ENCODE results near the gene GALNT13. TPM values are rescaled to one million over a fixed set of nuclear protein-coding genes. Genes with fewer than 3 reads are reported as not detected.
"Not testable (repeated sequence)": the region's sequence is repeated elsewhere in the genome, so short reads cannot be mapped to it uniquely, and the experiment has no call there.

GALNT13 gene
- total RNA-seq, 1 donor from 2014 or later = 0.25 TPM

GRCh38 chr2:154457286-154457685, 585.6 kb downstream of the GALNT13 start:
- H3K9me3 ChIP-seq = no peaks in the 10 kb centered on the region
- DNase-seq (ENCODE audit: extremely low spot score in 2 of 2) = no peak
- intact Hi-C loops (cut with DNase I) = no loop called here
- no peaks in the 10 kb centered on the region for H3K4me1 ChIP-seq
- no peaks in the 10 kb centered on the region for H3K36me3 ChIP-seq
- H3K27ac ChIP-seq = no peak overlapping the region
- H3K4me3 ChIP-seq = no peak overlapping the region
- TF ChIP-seq POLR2AphosphoS5 (IDR thresholded peaks at IDR 0.05; ENCODE audit: insufficient read depth in 1 of 2, low read depth in 1 of 2) (no peak), CTCF (IDR thresholded peaks at IDR 0.05) (no peak), POLR2A (IDR thresholded peaks at IDR 0.05) (no peak)
- no peaks in the 10 kb centered on the region for H3K27me3 ChIP-seq

DNA sequence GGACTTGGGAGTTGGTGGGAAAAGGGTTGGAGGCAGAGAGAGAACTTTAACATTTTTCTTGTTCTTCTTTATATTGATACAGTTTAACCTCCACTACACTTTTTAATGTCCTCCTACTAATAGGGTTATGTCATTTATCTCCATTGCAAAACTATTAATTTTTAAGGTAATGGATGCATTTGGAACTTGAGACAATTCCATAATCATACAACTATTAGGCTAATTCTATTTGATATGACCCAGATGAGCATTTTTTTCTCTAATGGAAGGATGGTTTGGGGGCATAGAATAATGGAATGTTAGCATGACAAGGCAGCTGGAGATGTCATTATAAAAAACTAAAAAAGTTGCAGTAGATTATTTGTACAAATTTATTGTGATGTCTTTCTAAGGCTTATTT, 587.6 kb downstream of the GALNT13 start:
- intact Hi-C loops (cut with DNase I) = no loop called here
- TF ChIP-seq CTCF (IDR thresholded peaks at IDR 0.05) (no peak), POLR2AphosphoS5 (IDR thresholded peaks at IDR 0.05; ENCODE audit: insufficient read depth in 1 of 2, low read depth in 1 of 2) (no peak), POLR2A (IDR thresholded peaks at IDR 0.05) (no peak)
- Histone ChIP-seq H3K36me3 (no peaks in the 10 kb centered on the region), H3K4me3 (no peak overlapping the region), H3K27me3 (no peaks in the 10 kb centered on the region), H3K4me1 (no peaks in the 10 kb centered on the region), H3K9me3 (no peaks in the 10 kb centered on the region), H3K27ac (no peak overlapping the region)
- no peak for DNase-seq (ENCODE audit: extremely low spot score in 2 of 2)

DNA sequence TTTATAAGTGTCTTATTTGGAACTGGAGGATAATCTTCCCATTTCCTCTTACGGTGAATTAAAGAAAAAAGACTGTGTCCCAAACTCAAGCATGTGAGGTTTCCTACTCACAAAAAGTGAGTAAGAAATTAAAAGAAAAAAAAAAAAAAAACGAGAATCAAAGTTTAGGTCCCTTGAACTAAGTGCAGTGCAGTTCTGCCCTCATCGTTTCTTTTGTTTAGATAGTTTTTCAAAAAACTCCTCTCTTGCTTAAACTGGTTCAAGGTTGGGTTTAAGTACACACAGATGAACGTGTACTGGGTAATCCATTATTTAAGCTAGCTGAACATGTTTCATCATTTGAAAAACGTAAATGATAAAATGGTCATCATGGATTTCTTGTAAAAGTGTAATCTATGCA, 590.9 kb downstream of the GALNT13 start:
- DNase-seq (ENCODE audit: extremely low spot score in 2 of 2) = no peak
- Histone ChIP-seq H3K36me3 (no peaks in the 10 kb centered on the region), H3K4me3 (no peak overlapping the region), H3K27me3 (no peaks in the 10 kb centered on the region), H3K4me1 (no peaks in the 10 kb centered on the region), H3K27ac (no peak overlapping the region), H3K9me3 (no peaks in the 10 kb centered on the region)
- TF ChIP-seq CTCF (IDR thresholded peaks at IDR 0.05) (no peak), POLR2AphosphoS5 (IDR thresholded peaks at IDR 0.05; ENCODE audit: insufficient read depth in 1 of 2, low read depth in 1 of 2) (no peak), POLR2A (IDR thresholded peaks at IDR 0.05) (no peak)
- intact Hi-C loops (cut with DNase I) = no loop called here

DNA sequence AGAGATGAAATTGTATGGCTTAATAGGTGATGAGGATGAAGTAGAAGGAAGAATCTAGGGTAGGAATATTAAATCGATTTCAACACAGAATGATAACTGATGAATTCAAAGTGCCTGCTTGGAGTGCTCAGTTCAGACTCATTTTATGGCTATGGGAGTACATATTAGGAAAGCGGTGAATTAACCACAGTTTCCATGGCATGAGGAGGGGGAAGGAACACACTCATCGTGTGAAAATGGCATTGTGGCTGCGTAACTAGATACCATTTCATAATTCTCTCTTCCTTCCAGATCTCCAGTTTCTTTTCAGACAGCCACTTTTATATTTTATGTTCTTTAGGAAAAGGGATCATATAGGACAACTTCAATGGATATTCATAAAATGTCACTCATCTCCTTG, 594.5 kb downstream of the GALNT13 start:
- Histone ChIP-seq H3K27me3 (no peaks in the 10 kb centered on the region), H3K4me3 (no peak overlapping the region), H3K27ac (no peak overlapping the region), H3K9me3 (no peaks in the 10 kb centered on the region), H3K36me3 (no peaks in the 10 kb centered on the region), H3K4me1 (no peaks in the 10 kb centered on the region)
- TF ChIP-seq POLR2AphosphoS5 (IDR thresholded peaks at IDR 0.05; ENCODE audit: insufficient read depth in 1 of 2, low read depth in 1 of 2) (no peak), POLR2A (IDR thresholded peaks at IDR 0.05) (no peak), CTCF (IDR thresholded peaks at IDR 0.05) (no peak)
- DNase-seq (ENCODE audit: extremely low spot score in 2 of 2) = no peak
- intact Hi-C loops (cut with DNase I) = loop anchor here (5.0 kb wide), 1 partner anchor 109 kb away; no protein-coding TSS in a partner anchor

GRCh38 chr2:154470376-154470775, 598.7 kb downstream of the GALNT13 start:
- no peak for TF ChIP-seq POLR2AphosphoS5 (IDR thresholded peaks at IDR 0.05; ENCODE audit: insufficient read depth in 1 of 2, low read depth in 1 of 2)
- TF ChIP-seq CTCF (IDR thresholded peaks at IDR 0.05) = no peak
- no peak for TF ChIP-seq POLR2A (IDR thresholded peaks at IDR 0.05)
- H3K4me3 ChIP-seq = no peak overlapping the region
- H3K27ac ChIP-seq = no peak overlapping the region
- no peaks in the 10 kb centered on the region for H3K4me1 ChIP-seq
- H3K27me3 ChIP-seq = no peaks in the 10 kb centered on the region
- no peak for DNase-seq (ENCODE audit: extremely low spot score in 2 of 2)
- H3K9me3 ChIP-seq = no peaks in the 10 kb centered on the region
- H3K36me3 ChIP-seq = no peaks in the 10 kb centered on the region
- intact Hi-C loops (cut with DNase I) = no loop called here

DNA sequence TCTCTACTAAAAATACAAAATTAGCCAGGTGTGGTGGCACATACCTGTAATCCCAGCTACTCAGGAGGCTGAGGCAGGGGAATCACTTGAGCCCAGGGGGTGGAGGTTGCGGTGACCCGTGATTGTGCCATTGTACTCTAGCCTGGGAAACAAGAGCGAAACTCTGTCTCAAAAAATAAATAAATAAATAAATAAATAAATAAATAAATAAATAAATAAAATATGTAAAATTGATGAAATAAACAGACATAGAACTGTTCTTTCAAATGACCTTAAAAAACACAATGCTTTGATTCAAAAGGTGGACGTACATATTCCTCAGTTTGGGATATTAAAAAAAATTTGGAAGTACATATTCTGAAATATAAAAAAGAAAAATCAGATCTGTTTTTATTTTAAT, 599.8 kb downstream of the GALNT13 start:
- intact Hi-C loops (cut with DNase I); H3K9me3 ChIP-seq; H3K27ac ChIP-seq; DNase-seq (ENCODE audit: extremely low spot score in 2 of 2); H3K4me1 ChIP-seq; H3K36me3 ChIP-seq; H3K27me3 ChIP-seq; H3K4me3 ChIP-seq: not testable (repeated sequence)
